ENCODE data around the gene SPRED3. TPM values are rescaled to one million over a fixed set of nuclear protein-coding genes. Genes with fewer than 3 reads are reported as not detected.

The SPRED3 gene
- total and polyA plus RNA-seq, 3 experiments from 2014 or later, result 0.33 to 0.66 TPM; not detected in 1

DNA sequence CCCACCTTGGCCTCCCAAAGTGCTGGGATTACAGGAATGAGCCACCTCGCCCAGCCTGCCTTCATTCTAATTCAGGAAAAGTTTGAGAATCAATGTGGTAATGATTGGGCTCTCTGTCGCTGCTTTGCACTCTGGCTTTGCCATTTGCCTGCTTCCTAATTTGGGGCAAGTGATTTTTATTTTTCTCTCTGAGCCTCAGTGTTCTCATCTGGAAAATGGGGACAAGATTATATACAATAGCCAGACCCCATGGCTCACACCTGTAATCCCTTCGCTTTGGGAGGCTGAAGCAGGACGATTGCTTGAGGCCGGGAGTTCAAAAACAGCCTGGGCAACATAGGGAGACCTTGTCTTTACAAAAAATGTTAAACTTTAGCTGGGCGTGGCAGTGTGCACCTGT is 48.8 kb downstream of the SPRED3 start:
- Mint-ChIP-seq H3K4me3 (no peak overlapping the region), H3K27me3 (peaks cover 27 to 41% of the 10 kb centered on the region in 2 donors), H3K27ac (no peak overlapping the region), H3K9me3 (no peaks in the 10 kb centered on the region), H3K4me1 (peaks cover 6 to 11% (median 10%) of the 10 kb centered on the region in 3 donors), H3K36me3 (peaks cover 0 to 3% (median 0%) of the 10 kb centered on the region in 3 donors)
- ChIA-PET POLR2A (no interaction called here), CTCF (interaction anchor here (0.6 kb wide), 1 partner anchor 521 kb away, joined by 3 read pairs; no protein-coding TSS in a partner anchor)
- Histone ChIP-seq H3K27ac (ENCODE audit: low read depth, low read length) (no peak overlapping the region), H3K4me3 (ENCODE audit: low read length) (no peak overlapping the region), H3K36me3 (ENCODE audit: insufficient read depth, low read length) (no peaks in the 10 kb centered on the region), H3K4me1 (ENCODE audit: insufficient read depth, low read length) (no peaks in the 10 kb centered on the region), H3K9me3 (ENCODE audit: low read length) (no peaks in the 10 kb centered on the region), H3K27me3 (ENCODE audit: insufficient read depth, low read length, poor library complexity, severe bottlenecking) (no peaks in the 10 kb centered on the region)
- DNase-seq, result no peak

DNA sequence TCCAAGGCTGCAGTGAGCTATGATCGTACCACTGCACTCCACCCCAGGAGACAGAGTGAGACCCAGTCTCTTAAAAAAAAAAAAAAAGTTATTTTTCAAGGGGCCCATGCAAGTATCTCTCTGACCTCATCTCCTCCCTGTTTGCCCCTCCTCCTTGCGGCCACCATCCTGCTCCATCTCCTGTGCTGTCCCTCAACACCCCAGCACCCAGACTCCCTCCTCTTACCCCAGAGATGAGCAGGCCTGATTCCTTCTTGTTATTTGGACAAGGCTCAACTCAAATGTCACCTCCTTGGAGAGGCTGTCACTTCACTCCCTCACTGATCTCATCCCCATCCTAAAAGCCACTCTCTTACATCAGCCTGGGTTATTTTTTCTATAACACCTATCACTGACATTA is 49.4 kb downstream of the SPRED3 start:
- Mint-ChIP-seq H3K4me3 (no peak overlapping the region), H3K27me3 (peaks cover 27 to 41% of the 10 kb centered on the region in 2 donors), H3K4me1 (peaks cover 6 to 11% (median 10%) of the 10 kb centered on the region in 3 donors), H3K9me3 (no peaks in the 10 kb centered on the region), H3K36me3 (peaks cover 0 to 3% (median 0%) of the 10 kb centered on the region in 3 donors), H3K27ac (peak overlapping the region in 2 of 8 donors; percentile 5 to 30)
- H3K4me3 ChIP-seq (ENCODE audit: low read length), result no peak overlapping the region
- no peak overlapping the region for H3K27ac ChIP-seq (ENCODE audit: low read depth, low read length)
- no peaks in the 10 kb centered on the region for H3K36me3 ChIP-seq (ENCODE audit: insufficient read depth, low read length)
- ChIA-PET POLR2A (no interaction called here), CTCF (interaction anchor here (0.6 kb wide), 1 partner anchor 520 kb away, joined by 3 read pairs; no protein-coding TSS in a partner anchor)
- DNase-seq, result no peak
- H3K4me1 ChIP-seq (ENCODE audit: insufficient read depth, low read length), result no peaks in the 10 kb centered on the region
- no peaks in the 10 kb centered on the region for H3K9me3 ChIP-seq (ENCODE audit: low read length)
- H3K27me3 ChIP-seq (ENCODE audit: insufficient read depth, low read length, poor library complexity, severe bottlenecking), result no peaks in the 10 kb centered on the region

GRCh38 chr19:38440592-38440991 is 52.1 kb downstream of the SPRED3 start:
- Histone ChIP-seq H3K36me3 (ENCODE audit: insufficient read depth, low read length) (no peaks in the 10 kb centered on the region), H3K27ac (ENCODE audit: low read depth, low read length) (no peak overlapping the region), H3K9me3 (ENCODE audit: low read length) (no peaks in the 10 kb centered on the region), H3K4me3 (ENCODE audit: low read length) (no peak overlapping the region), H3K4me1 (ENCODE audit: insufficient read depth, low read length) (no peaks in the 10 kb centered on the region), H3K27me3 (ENCODE audit: insufficient read depth, low read length, poor library complexity, severe bottlenecking) (no peaks in the 10 kb centered on the region)
- ChIA-PET POLR2A (no interaction called here), CTCF (no interaction called here)
- Mint-ChIP-seq H3K4me3 (no peak overlapping the region), H3K27ac (no peak overlapping the region), H3K9me3 (no peaks in the 10 kb centered on the region), H3K27me3 (peaks cover 21 to 43% of the 10 kb centered on the region in 2 donors), H3K4me1 (no peaks in the 10 kb centered on the region), H3K36me3 (peaks cover 0 to 3% (median 0%) of the 10 kb centered on the region in 3 donors)
- DNase-seq, result no peak

GRCh38 chr19:38441657-38442348 is 53.3 kb downstream of the SPRED3 start:
- H3K36me3 ChIP-seq (ENCODE audit: insufficient read depth, low read length), result no peaks in the 10 kb centered on the region
- H3K4me3 ChIP-seq (ENCODE audit: low read length), result no peak overlapping the region
- ChIA-PET CTCF (no interaction called here), POLR2A (no interaction called here)
- no peaks in the 10 kb centered on the region for H3K9me3 Mint-ChIP-seq
- H3K4me3 Mint-ChIP-seq, result no peak overlapping the region
- H3K27me3 ChIP-seq (ENCODE audit: insufficient read depth, low read length, poor library complexity, severe bottlenecking), result no peaks in the 10 kb centered on the region
- no peaks in the 10 kb centered on the region for H3K4me1 Mint-ChIP-seq
- no peak overlapping the region for H3K27ac ChIP-seq (ENCODE audit: low read depth, low read length)
- no peaks in the 10 kb centered on the region for H3K9me3 ChIP-seq (ENCODE audit: low read length)
- H3K4me1 ChIP-seq (ENCODE audit: insufficient read depth, low read length), result no peaks in the 10 kb centered on the region
- peaks cover 0 to 3% (median 0%) of the 10 kb centered on the region in 3 donors for H3K36me3 Mint-ChIP-seq
- DNase-seq, result no peak
- peaks cover 18 to 40% of the 10 kb centered on the region in 2 donors for H3K27me3 Mint-ChIP-seq
- H3K27ac Mint-ChIP-seq, result no peak overlapping the region

- Mint-ChIP-seq H3K36me3 (peaks cover 0 to 3% (median 0%) of the 10 kb centered on the region in 3 donors), H3K4me1 (no peaks in the 10 kb centered on the region), H3K4me3 (no peak overlapping the region), H3K27ac (no peak overlapping the region), H3K27me3 (peaks cover 15 to 35% of the 10 kb centered on the region in 2 donors), H3K9me3 (no peaks in the 10 kb centered on the region)
- H3K4me1 ChIP-seq (ENCODE audit: insufficient read depth, low read length), result no peaks in the 10 kb centered on the region
- H3K9me3 ChIP-seq (ENCODE audit: low read length), result no peaks in the 10 kb centered on the region
- no peak overlapping the region for H3K4me3 ChIP-seq (ENCODE audit: low read length)
- ChIA-PET POLR2A (no interaction called here), CTCF (no interaction called here)
- H3K27me3 ChIP-seq (ENCODE audit: insufficient read depth, low read length, poor library complexity, severe bottlenecking), result no peaks in the 10 kb centered on the region
- DNase-seq, result no peak
- no peak overlapping the region for H3K27ac ChIP-seq (ENCODE audit: low read depth, low read length)
- no peaks in the 10 kb centered on the region for H3K36me3 ChIP-seq (ENCODE audit: insufficient read depth, low read length)
Observed at GRCh38 chr19:38442736-38443135, 54.2 kb downstream of the SPRED3 start.

DNA sequence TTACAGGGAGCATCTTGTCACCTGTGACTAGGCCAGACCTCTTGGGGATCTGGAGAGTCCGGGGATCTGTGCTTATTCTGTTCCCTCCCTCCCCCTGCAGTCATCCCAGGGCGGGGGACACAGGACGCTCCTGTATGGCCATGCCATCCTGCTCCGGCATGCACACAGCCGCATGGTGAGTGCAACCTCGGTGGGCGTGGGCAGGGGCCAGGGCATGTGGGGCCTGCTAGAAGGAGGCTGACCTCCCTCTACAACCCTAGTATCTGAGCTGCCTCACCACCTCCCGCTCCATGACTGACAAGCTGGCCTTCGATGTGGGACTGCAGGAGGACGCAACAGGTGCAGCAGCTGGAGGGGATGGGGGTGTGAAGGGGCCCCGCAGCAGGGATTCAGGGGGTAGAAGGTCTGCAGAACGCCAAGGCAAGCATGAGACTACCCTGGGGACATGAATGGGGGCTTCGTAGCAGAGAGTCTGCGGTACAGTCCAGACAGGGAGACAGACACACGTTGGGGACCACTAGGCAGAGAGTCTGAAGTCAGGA is 55.0 kb downstream of the SPRED3 start:
- Mint-ChIP-seq H3K36me3 (no peaks in the 10 kb centered on the region), H3K27ac (no peak overlapping the region), H3K9me3 (no peaks in the 10 kb centered on the region), H3K27me3 (peaks cover 14 to 32% of the 10 kb centered on the region in 2 donors), H3K4me1 (no peaks in the 10 kb centered on the region), H3K4me3 (no peak overlapping the region)
- H3K4me3 ChIP-seq (ENCODE audit: low read length), result no peak overlapping the region
- ChIA-PET CTCF (no interaction called here), POLR2A (no interaction called here)
- no peaks in the 10 kb centered on the region for H3K4me1 ChIP-seq (ENCODE audit: insufficient read depth, low read length)
- DNase-seq, result no peak
- no peaks in the 10 kb centered on the region for H3K27me3 ChIP-seq (ENCODE audit: insufficient read depth, low read length, poor library complexity, severe bottlenecking)
- no peaks in the 10 kb centered on the region for H3K36me3 ChIP-seq (ENCODE audit: insufficient read depth, low read length)
- H3K9me3 ChIP-seq (ENCODE audit: low read length), result no peaks in the 10 kb centered on the region
- H3K27ac ChIP-seq (ENCODE audit: low read depth, low read length), result no peak overlapping the region

GRCh38 chr19:38444026-38444425 is 55.5 kb downstream of the SPRED3 start:
- H3K4me1 Mint-ChIP-seq, result no peaks in the 10 kb centered on the region
- peaks cover 14 to 32% of the 10 kb centered on the region in 2 donors for H3K27me3 Mint-ChIP-seq
- no peaks in the 10 kb centered on the region for H3K36me3 Mint-ChIP-seq
- no peak overlapping the region for H3K4me3 ChIP-seq (ENCODE audit: low read length)
- H3K27ac Mint-ChIP-seq, result no peak overlapping the region
- no peaks in the 10 kb centered on the region for H3K27me3 ChIP-seq (ENCODE audit: insufficient read depth, low read length, poor library complexity, severe bottlenecking)
- no peaks in the 10 kb centered on the region for H3K9me3 Mint-ChIP-seq
- no peaks in the 10 kb centered on the region for H3K9me3 ChIP-seq (ENCODE audit: low read length)
- ChIA-PET CTCF (no interaction called here), POLR2A (no interaction called here)
- no peak for DNase-seq
- H3K4me1 ChIP-seq (ENCODE audit: insufficient read depth, low read length), result no peaks in the 10 kb centered on the region
- no peak overlapping the region for H3K27ac ChIP-seq (ENCODE audit: low read depth, low read length)
- H3K36me3 ChIP-seq (ENCODE audit: insufficient read depth, low read length), result no peaks in the 10 kb centered on the region
- H3K4me3 Mint-ChIP-seq, result no peak overlapping the region

DNA sequence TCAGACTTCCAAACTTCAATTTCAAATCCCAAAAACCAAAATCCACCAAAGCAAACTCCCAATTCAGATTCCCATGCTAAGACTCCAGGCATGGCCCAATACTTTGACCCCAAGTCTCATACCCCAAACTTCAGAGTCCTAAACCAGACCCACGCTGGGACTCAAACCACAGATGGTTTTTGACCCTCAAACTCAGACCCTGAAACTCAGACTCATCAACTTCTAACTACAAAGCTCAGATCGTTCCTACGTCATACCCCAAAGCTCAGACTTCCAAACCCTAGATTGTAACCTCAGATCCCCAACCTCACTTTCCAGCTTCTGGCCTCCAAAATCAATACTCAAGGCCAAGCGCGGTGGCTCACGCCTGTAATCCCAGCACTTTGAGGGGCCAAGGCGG is 56.9 kb downstream of the SPRED3 start:
- no peaks in the 10 kb centered on the region for H3K4me1 Mint-ChIP-seq
- no peak overlapping the region for H3K4me3 Mint-ChIP-seq
- Histone ChIP-seq H3K36me3 (ENCODE audit: insufficient read depth, low read length) (no peaks in the 10 kb centered on the region), H3K27me3 (ENCODE audit: insufficient read depth, low read length, poor library complexity, severe bottlenecking) (no peaks in the 10 kb centered on the region), H3K4me1 (ENCODE audit: insufficient read depth, low read length) (no peaks in the 10 kb centered on the region), H3K4me3 (ENCODE audit: low read length) (no peak overlapping the region), H3K27ac (ENCODE audit: low read depth, low read length) (no peak overlapping the region), H3K9me3 (ENCODE audit: low read length) (no peaks in the 10 kb centered on the region)
- ChIA-PET CTCF (no interaction called here), POLR2A (no interaction called here)
- H3K9me3 Mint-ChIP-seq, result no peaks in the 10 kb centered on the region
- no peak overlapping the region for H3K27ac Mint-ChIP-seq
- H3K27me3 Mint-ChIP-seq, result peaks cover 18 to 30% of the 10 kb centered on the region in 2 donors
- DNase-seq, result no peak
- peaks cover 0 to 3% (median 0%) of the 10 kb centered on the region in 3 donors for H3K36me3 Mint-ChIP-seq
